DLD1 (cell line): ENCODE measurements around the gene SH3RF1.

ENCODE experiments used
- in situ Hi-C: cut with HindIII; loops from 2 replicates; pipeline ENCODE4 v1.10.0; 2017; ENCODE audit warnings: low sequenced_read_pairs

Gene SH3RF1

GRCh38 chr4:169167957-169168858, 102.5 kb downstream of the SH3RF1 start:
- in situ Hi-C loops, result no loop called here

- in situ Hi-C loops, result no loop called here
Observed at GRCh38 chr4:169164669-169165415, 105.9 kb downstream of the SH3RF1 start.

- in situ Hi-C loops, result no loop called here
Observed at GRCh38 chr4:169163947-169164668, 106.6 kb downstream of the SH3RF1 start.

- in situ Hi-C loops, result no loop called here
Observed at GRCh38 chr4:169163495-169163894, 107.3 kb downstream of the SH3RF1 start.

- in situ Hi-C loops, result no loop called here
Observed at GRCh38 chr4:169160825-169161224, 109.9 kb downstream of the SH3RF1 start.

GRCh38 chr4:169159624-169160171, 111.1 kb downstream of the SH3RF1 start:
- in situ Hi-C loops, result no loop called here

- in situ Hi-C loops, result no loop called here
Observed at GRCh38 chr4:169158861-169159260, 111.9 kb downstream of the SH3RF1 start.

- in situ Hi-C loops, result no loop called here
Observed at GRCh38 chr4:169158046-169158445, 112.7 kb downstream of the SH3RF1 start.

- in situ Hi-C loops, result no loop called here
Observed at GRCh38 chr4:169156392-169156791, 114.4 kb downstream of the SH3RF1 start.

- in situ Hi-C loops, result no loop called here
Observed at GRCh38 chr4:169154121-169154520, 116.6 kb downstream of the SH3RF1 start.

- in situ Hi-C loops, result no loop called here
Observed at GRCh38 chr4:169153481-169154087, 117.2 kb downstream of the SH3RF1 start.

- in situ Hi-C loops, result no loop called here
Observed at GRCh38 chr4:169152899-169153298, 117.9 kb downstream of the SH3RF1 start.

GRCh38 chr4:169152098-169152497, 118.7 kb downstream of the SH3RF1 start:
- in situ Hi-C loops, result no loop called here

GRCh38 chr4:169151671-169152070, 119.1 kb downstream of the SH3RF1 start:
- in situ Hi-C loops, result no loop called here

GRCh38 chr4:169150806-169151205, 120.0 kb downstream of the SH3RF1 start:
- in situ Hi-C loops, result no loop called here

- in situ Hi-C loops, result no loop called here
Observed at GRCh38 chr4:169148885-169149284, 121.9 kb downstream of the SH3RF1 start.

GRCh38 chr4:169147191-169147590, 123.6 kb downstream of the SH3RF1 start:
- in situ Hi-C loops, result no loop called here

- in situ Hi-C loops, result no loop called here
Observed at GRCh38 chr4:169144061-169144600, 126.6 kb downstream of the SH3RF1 start.

- in situ Hi-C loops, result no loop called here
Observed at GRCh38 chr4:169143335-169143734, 127.4 kb downstream of the SH3RF1 start.

- in situ Hi-C loops, result no loop called here
Observed at GRCh38 chr4:169142906-169143305, 127.8 kb downstream of the SH3RF1 start.
